Prostate gland (tissue), 2 donors: ENCODE measurements around the gene FRMD1.

Source experiments
- CTCF ChIP-seq, 4 experiments: fragments of 200-600 bp in 2 of 4; fragments of 450-650 bp in 2 of 4; sonication (generic) in 2 of 4; IDR thresholded peaks; 1 replicate in 3 of 4; 2 replicates in 1 of 4; pipeline ENCODE4 v1.5.1; 2016 to 2019; ENCODE audit warnings: antibody characterized with exemption in 4 of 4, mild to moderate bottlenecking in 2 of 4, moderate library complexity in 2 of 4
- POLR2A ChIP-seq: fragments of 450-650 bp; IDR thresholded peaks from one replicate; pipeline ENCODE4 v1.6.1; 2016; ENCODE audit warnings: antibody characterized with exemption, mild to moderate bottlenecking
- POLR2AphosphoS5 ChIP-seq: sonication (generic); formaldehyde crosslinking; IDR thresholded peaks from one replicate; pipeline ENCODE4 v1.6.1; 2017; ENCODE audit warnings: antibody characterized with exemption

GRCh38 chr6:168117942-168118341 lies 38.9 kb upstream of the FRMD1 start:
- TF ChIP-seq POLR2A (no peak), CTCF (IDR thresholded peaks at IDR 0.05) (peak in 2 of 4 experiments; percentile 35 to 45), POLR2AphosphoS5 (peak; percentile 17)
